A549 (cell line): ENCODE data around the gene HBA1.

Experiments
- CHD4 ChIP-seq: fragments of 200-600 bp; sonication (generic); IDR thresholded peaks from 2 replicates; pipeline ENCODE4 v1.6.1; 2016; ENCODE audit warnings: antibody characterized with exemption, mild to moderate bottlenecking, borderline replicate concordance
- CTCF ChIP-seq: fragments of >200 bp; sonication (Bioruptor Twin); formaldehyde crosslinking; IDR thresholded peaks from 3 replicates; pipeline ENCODE4 v1.5.1; 2016
- MYC ChIP-seq: IDR thresholded peaks from 2 replicates; pipeline ENCODE4 v1.6.1; 2012; ENCODE audit warnings: mild to moderate bottlenecking, inconsistent platforms, low read length, improper control_type of control experiment, borderline replicate concordance
- SREBF2 ChIP-seq: fragments of 450-650 bp; IDR thresholded peaks from 2 replicates; pipeline ENCODE4 v1.6.1; 2014; ENCODE audit warnings: mild to moderate bottlenecking, moderate library complexity

GRCh38 chr16:189604-190186, 13.2 kb downstream of the HBA1 start:
- TF ChIP-seq MYC (no peak), SREBF2 (no peak), CHD4 (no peak), CTCF (no peak)
